MM.1S (cell line): Measurements from ENCODE around the gene TEAD2.

ENCODE experiments used
- DNase-seq: peaks from one replicate; pipeline ENCODE4 v3.0.0-alpha.2; 2015
- H2AFZ ChIP-seq: fragments of 300-600 bp; sonication (generic); 2 replicates; pipeline ENCODE4 v1.6.0; 2016; ENCODE audit warnings: antibody characterized with exemption, low read length
- H3F3A ChIP-seq: fragments of 300-600 bp; sonication (generic); 2 replicates; pipeline ENCODE4 v1.6.1; 2016; ENCODE audit warnings: mild to moderate bottlenecking, antibody characterized with exemption, low read length, moderate library complexity, mixed read lengths; ENCODE audit not compliant: insufficient read depth
- H3K27ac ChIP-seq: fragments of 300-600 bp; sonication (generic); 2 replicates; pipeline ENCODE4 v1.5.1; 2016; ENCODE audit warnings: mild to moderate bottlenecking, low read length
- H3K27me3 ChIP-seq: fragments of 300-600 bp; sonication (generic); replicated peaks from 2 replicates; pipeline ENCODE4 v1.6.0; 2016; ENCODE audit warnings: low read length; ENCODE audit not compliant: insufficient read depth
- H3K36me3 ChIP-seq: fragments of 300-600 bp; sonication (generic); replicated peaks from 2 replicates; pipeline ENCODE4 v1.6.1; 2016; ENCODE audit warnings: mild to moderate bottlenecking, low read length, mixed read lengths; ENCODE audit not compliant: insufficient read depth
- H3K4me1 ChIP-seq: fragments of 300-600 bp; sonication (generic); 2 replicates; pipeline ENCODE4 v1.6.1; 2016; ENCODE audit warnings: low read length, mixed read lengths
- H3K4me2 ChIP-seq: fragments of 300-600 bp; sonication (generic); 2 replicates; pipeline ENCODE4 v1.6.0; 2016; ENCODE audit warnings: low read depth, low read length
- H3K4me3 ChIP-seq: fragments of 300-600 bp; sonication (generic); 2 replicates; pipeline ENCODE4 v1.5.1; 2016; ENCODE audit warnings: low read length, mixed read lengths
- H3K79me2 ChIP-seq: fragments of 300-600 bp; sonication (generic); 2 replicates; pipeline ENCODE4 v1.6.1; 2016; ENCODE audit warnings: mixed run types, low read length, mixed read lengths
- H3K9ac ChIP-seq: fragments of 300-600 bp; sonication (generic); 2 replicates; pipeline ENCODE4 v1.6.1; 2016; ENCODE audit warnings: low read length, mixed read lengths
- H3K9me2 ChIP-seq: fragments of 300-600 bp; sonication (generic); replicated peaks from 2 replicates; pipeline ENCODE4 v1.6.1; 2016; ENCODE audit warnings: mild to moderate bottlenecking, low read length, mixed read lengths; ENCODE audit not compliant: insufficient read depth
- H3K9me3 ChIP-seq: fragments of 300-600 bp; sonication (generic); replicated peaks from 2 replicates; pipeline ENCODE4 v1.6.1; 2016; ENCODE audit warnings: mild to moderate bottlenecking, low read length, mixed read lengths; ENCODE audit not compliant: insufficient read depth
- H4K20me1 ChIP-seq: fragments of 300-600 bp; sonication (generic); 2 replicates; pipeline ENCODE4 v1.6.1; 2016; ENCODE audit warnings: mild to moderate bottlenecking, low read length, moderate library complexity, mixed read lengths; ENCODE audit not compliant: insufficient read depth
- CTCF ChIP-seq: fragments of 300-600 bp; sonication (generic); IDR thresholded peaks from 2 replicates; pipeline ENCODE4 v1.5.1; 2016; ENCODE audit warnings: antibody characterized with exemption, low read length, mixed read lengths
- EZH2 ChIP-seq: fragments of 300-600 bp; sonication (generic); optimal IDR thresholded peaks from 2 replicates; pipeline ENCODE3; 2017; ENCODE audit warnings: low read depth, mild to moderate bottlenecking, antibody characterized with exemption, low read length, mixed read lengths
- EZH2phosphoT487 ChIP-seq: fragments of 300-600 bp; sonication (generic); IDR thresholded peaks from 2 replicates; pipeline ENCODE4 v1.6.1; 2018; ENCODE audit warnings: antibody characterized with exemption, low read length

The TEAD2 gene

GRCh38 chr19:49408816-49409440 lies 46.7 kb upstream of the TEAD2 start:
- no peak for DNase-seq
- Histone ChIP-seq H3K4me1 (peaks cover 8% of the 10 kb centered on the region), H3K4me2 (peak overlapping the region; percentile 35; the same call in 1 of the 2 replicates), H3F3A (no peaks in the 10 kb centered on the region), H3K4me3 (no peak overlapping the region), H3K27ac (no peak overlapping the region), H3K36me3 (no peaks in the 10 kb centered on the region), H2AFZ (peak overlapping the region; percentile 59), H3K79me2 (no peaks in the 10 kb centered on the region), H4K20me1 (no peaks in the 10 kb centered on the region), H3K9me2 (no peaks in the 10 kb centered on the region), H3K9ac (no peak overlapping the region), H3K9me3 (no peaks in the 10 kb centered on the region), H3K27me3 (peaks cover 23% of the 10 kb centered on the region)
- TF ChIP-seq CTCF (no peak), EZH2phosphoT487 (no peak), EZH2 (no peak)

- H4K20me1 ChIP-seq = no peaks in the 10 kb centered on the region
- H3K79me2 ChIP-seq = no peaks in the 10 kb centered on the region
- no peak overlapping the region for H3K27ac ChIP-seq
- H3K4me1 ChIP-seq = peaks cover 8% of the 10 kb centered on the region
- no peak overlapping the region for H3K4me2 ChIP-seq
- no peaks in the 10 kb centered on the region for H3K9me2 ChIP-seq
- no peak for DNase-seq
- H2AFZ ChIP-seq = no peak overlapping the region
- H3K9ac ChIP-seq = no peak overlapping the region
- no peaks in the 10 kb centered on the region for H3F3A ChIP-seq
- H3K36me3 ChIP-seq = no peaks in the 10 kb centered on the region
- peaks cover 13% of the 10 kb centered on the region for H3K27me3 ChIP-seq
- TF ChIP-seq EZH2phosphoT487 (no peak), CTCF (no peak), EZH2 (no peak)
- no peak overlapping the region for H3K4me3 ChIP-seq
- no peaks in the 10 kb centered on the region for H3K9me3 ChIP-seq
Measured at GRCh38 chr19:49407482-49408015, 45.3 kb upstream of the TEAD2 start.

- Histone ChIP-seq H3K4me1 (peaks cover 8% of the 10 kb centered on the region), H3K9me3 (no peaks in the 10 kb centered on the region), H3K4me3 (no peak overlapping the region)
Measured at GRCh38 chr19:49407079-49407478, 44.9 kb upstream of the TEAD2 start.

More at GRCh38 chr19:49407079-49407478, 44.9 kb upstream of the TEAD2 start:
- no peaks in the 10 kb centered on the region for H3K36me3 ChIP-seq
- no peak for DNase-seq
- no peak overlapping the region for H2AFZ ChIP-seq
- no peaks in the 10 kb centered on the region for H4K20me1 ChIP-seq
- TF ChIP-seq EZH2 (no peak), EZH2phosphoT487 (no peak), CTCF (no peak)
- H3K4me2 ChIP-seq = no peak overlapping the region
- no peaks in the 10 kb centered on the region for H3K79me2 ChIP-seq
- peaks cover 13% of the 10 kb centered on the region for H3K27me3 ChIP-seq
- no peak overlapping the region for H3K27ac ChIP-seq
- no peaks in the 10 kb centered on the region for H3K9me2 ChIP-seq
- H3K9ac ChIP-seq = no peak overlapping the region
- no peaks in the 10 kb centered on the region for H3F3A ChIP-seq
